GM19452 (cell line): Measurements from ENCODE around the gene CD52.

Experiments used
- ATAC-seq: cut with Tn5 transposase; IDR thresholded peaks from one replicate; pipeline ENCODE4 v1.9.1; 2021; ENCODE audit not compliant: unreplicated experiment

Gene CD52

DNA sequence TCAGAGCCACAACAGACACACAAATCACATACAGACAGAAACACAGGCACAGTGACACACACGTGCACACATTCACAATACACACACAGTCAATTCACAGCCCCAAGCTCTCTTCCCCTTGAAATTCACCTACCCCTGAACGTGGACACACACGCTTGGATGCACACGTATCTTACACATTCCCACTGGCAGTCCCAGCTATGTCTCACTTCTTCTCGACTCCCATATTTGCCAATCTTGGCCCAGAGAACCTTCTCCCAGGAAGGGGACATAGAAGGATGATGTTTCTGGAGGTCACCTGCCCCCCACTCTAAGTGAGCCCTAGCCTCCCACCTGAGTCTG is 34.6 kb downstream of the CD52 start:
- no peak for ATAC-seq

DNA sequence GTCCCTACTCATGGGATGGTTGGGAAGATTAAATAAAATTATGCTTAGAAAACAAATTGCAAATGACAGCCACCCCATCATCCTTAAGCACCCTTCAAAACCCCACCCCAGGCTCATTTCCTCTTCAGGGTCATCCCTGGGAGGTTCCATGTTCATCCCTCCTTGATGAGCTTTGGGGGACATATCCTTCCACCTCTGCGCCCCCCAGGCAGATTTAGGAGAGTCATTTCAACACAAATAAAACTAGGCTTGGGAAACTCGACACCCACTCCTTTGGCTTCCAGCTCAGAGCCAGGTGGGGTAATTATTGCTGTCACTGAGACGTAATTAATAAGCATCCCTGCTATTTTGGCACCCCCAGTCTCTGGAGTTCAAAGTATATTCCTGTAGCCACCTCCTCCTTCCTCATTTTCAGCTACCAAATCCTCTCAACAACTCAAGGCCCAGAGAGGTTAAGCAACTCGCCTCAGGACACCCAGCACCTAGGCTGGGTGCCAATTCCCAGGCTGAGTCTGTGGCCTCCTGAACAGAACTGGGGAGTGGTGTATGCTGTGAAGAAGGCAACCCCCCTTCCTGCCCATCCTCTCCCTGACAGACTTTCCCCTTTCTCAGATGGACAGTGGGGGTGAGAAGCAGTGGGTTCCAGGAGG is 35.6 kb downstream of the CD52 start:
- ATAC-seq = no peak

DNA sequence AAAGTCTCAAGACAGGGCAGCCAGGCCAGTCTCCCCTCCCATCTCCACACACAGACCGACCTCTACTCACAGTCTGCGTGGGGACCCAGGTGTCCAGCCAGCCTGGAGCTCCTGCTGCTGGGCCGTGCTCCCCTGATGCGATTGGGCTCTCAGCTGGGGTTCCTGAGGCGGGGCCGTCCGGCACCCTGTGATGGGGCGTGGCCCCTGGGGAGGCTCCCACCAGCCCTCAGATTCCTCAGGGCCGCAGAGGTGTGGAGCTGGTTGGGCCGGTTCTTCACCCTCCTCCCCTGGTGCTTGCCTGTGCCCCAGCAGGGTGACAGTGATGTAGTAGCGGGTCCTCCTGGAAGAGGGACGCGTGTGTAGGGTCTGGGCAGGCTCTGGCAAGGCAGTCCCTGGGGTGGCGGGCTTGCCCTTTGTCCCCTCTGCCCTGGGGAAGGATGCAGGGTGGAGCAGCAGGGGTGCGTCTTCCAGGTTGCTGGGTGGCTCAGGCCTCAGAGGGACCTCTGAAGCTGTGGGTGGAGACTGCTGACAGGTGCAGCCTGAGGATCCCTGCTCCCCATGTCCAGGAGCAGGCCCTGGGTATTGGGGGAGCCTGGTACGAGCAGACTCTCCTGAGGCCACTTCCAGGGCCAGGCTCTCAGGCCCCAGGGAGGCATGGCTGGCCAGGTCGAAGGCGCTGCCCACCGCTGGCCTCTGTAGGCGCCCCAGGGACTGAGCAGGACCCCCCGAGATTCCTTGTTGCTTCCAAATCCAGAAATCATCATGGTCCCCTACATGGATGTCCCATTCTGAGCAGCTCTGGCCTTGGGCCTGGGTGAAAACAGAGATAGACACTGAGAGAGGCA is 36.4 kb downstream of the CD52 start, which contains the start of gene CRYBG2:
Gene CRYBG2, minus strand, starts transcription at position 155 of the 845 bp plus-strand sequence. CDS start 7,473 bp downstream, outside the sequence.
- no peak for ATAC-seq

DNA sequence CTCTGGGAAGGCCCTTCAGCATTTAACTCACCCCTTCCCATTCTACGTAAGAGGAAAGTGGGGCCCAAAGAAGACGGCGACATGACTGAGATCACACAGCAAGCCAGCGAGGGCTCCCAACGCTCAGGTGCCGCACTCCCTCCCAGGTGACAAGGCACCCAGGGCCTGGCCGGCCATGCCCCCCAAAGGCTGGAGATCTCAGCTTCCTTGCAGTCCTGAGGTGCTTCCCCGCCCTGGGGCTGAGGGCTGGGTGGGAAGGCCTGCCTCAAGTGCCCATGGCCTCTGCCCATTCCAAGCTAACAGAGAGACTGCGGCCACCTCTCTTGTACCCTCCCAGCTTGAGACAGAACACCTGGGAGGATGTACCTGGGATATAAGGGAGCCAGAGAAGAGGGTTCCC is 37.2 kb downstream of the CD52 start:
- no peak for ATAC-seq

DNA sequence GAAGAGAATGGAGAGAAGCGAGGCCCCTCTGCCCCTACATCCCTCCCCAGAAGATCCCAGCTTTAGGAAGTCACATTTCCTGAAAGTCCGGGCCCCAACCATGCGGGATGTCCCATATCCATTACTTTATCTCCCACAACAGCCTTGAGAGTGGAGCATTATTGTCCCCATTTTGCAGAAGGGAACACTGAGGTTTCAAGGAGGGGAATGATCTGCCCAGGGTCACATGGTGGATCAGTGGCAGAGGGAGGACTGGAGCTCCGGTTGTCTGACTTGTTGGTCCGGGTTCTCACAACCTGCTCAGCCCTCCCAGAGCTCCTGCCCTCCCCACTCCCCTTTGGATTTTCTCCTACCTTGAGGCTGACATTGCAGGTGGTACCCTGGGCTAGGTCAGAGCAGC is 38.3 kb downstream of the CD52 start:
- ATAC-seq = no peak

DNA sequence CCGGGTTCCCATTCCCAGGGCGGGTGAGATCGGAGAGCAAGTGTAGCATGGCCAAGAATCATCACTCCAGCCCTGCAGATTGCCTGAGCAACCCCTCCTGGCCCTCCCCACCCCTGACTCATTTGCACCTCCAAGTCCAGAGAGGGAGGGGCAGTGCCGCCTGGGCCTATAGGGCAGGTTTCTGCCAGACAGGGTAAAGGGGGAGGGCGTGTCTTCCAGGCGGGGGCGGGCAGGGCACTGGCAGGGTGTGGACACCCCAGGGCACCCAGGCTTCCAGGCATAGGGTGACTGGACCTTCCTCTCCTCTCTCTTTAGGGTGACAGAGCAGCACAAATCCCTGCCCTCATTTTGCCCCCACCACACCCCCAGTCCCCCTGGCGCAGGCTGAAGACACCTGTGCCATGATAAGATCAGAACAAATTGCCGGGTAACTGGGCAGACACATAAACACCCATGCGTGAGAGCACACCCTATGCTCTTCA is 39.4 kb downstream of the CD52 start:
- ATAC-seq = no peak

DNA sequence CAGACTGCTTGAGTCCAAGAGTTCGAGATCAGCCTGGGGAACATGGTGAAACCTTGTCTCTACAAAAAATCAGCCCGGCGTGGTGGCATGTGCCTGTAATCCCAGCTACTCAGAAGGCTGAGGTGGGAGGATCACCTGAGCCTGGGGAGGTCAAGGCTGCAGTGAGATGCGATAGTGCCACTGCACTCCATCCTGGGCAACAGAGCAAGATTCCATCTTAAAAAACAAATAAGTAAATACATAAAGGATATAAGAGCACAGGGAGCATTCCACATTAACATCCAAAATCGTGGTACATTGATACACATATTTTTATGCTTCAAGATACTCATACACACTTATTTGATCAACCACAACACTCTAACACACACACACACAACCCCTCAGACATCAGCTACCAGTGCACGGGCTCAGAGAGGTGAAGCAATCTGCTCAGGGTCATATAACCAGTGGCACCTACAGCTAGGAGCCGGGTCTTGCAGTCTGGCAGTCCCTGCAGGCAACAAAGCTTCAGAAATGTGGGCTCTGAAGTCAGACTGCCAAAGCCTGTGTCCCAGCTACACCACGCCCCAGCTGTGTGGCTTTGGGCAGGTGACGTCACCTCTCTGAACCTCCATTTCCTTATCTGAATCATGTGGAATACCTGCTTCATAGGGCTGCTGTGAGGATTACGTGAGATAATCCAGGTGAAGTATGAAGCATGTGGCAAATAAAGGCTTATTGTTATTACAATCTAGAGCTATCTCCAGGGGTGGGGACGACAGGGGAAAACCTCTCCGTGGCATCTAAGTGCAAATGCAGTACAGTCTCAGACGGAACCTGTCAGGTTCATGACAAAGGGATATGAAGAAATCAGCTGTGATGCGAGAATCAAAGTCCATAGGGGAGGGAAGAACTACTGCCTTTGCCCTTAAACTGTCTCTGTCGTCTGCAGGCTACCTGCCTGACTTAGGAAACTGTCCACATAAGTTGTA is 40.9 kb downstream of the CD52 start:
- ATAC-seq = no peak

DNA sequence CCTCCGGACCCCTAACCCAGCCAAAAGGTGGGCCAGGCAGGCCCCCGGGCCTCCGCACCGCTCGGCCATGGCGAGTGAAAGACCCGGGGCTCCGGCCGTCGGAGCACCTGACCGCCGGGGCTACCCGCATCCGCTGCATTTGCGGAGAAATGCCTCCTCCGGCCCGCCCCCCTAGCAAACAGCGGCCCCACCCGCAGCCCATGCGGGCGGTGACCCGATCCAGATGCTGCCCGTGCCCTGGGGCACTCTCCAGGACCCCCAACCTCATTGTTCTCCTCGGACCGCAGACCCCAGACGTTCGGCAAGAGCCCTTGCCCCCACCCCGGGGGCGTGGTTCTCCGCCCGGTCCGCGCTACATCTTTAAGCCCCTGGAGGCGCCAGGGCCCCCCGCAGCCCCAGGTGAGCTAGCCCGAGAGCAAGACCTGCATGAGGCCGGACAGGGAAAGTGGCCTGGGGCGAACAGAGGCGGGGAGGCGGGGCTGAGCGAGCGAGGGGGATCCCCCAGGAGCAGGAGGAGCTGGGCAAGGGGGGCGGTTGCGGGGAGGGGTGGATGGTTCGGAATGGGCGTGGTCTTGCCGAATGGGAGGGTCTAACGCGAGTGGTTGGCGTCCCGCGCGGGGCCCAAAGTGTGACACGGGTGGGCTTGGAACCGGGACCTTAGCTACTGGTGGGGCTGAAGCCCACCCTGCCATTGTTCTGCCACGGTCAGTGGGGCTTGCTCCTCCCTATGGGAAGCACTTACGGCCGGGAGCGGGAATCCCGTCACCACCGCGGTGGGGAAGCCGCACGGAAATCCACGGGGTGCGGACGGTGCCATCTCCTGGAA is 42.4 kb downstream of the CD52 start:
- no peak for ATAC-seq

DNA sequence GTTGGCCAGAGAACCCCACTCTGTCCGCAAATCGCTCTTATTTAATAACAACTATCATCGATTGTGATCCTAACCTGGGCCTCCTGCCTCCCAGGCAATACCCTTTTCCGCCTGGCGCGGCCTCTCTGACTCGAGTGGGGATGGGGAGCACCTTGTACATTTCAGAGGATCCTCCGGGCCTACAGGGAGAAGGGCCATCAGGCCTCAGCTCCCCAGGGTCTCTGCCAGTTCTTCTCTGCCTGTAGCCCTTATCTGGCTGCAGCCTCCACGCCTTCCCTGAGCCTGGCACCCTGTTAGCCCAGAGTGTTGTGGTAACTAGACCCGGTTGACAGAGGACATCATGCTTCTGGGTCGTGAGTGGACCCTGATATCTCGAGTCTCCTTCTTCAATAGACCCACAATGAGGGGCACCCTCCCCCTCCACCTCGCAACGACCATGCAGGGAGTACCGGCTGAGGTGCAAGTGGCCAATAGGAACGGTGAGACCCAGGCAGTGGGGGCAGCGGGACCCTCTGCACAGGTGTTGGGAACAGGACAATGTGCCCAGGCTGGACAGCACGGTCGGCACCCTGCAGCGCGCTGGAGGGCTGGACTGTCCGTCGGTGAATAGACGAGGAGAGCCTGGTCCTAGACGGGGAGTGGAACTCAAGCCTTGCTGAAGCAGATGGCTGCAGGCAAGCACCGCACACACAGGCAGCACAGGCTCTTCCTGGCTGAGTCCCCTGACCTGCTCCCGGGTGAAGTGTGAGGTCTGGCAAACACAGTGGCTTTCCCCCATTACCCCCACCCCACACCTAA is 43.2 kb downstream of the CD52 start:
- ATAC-seq = no peak

DNA sequence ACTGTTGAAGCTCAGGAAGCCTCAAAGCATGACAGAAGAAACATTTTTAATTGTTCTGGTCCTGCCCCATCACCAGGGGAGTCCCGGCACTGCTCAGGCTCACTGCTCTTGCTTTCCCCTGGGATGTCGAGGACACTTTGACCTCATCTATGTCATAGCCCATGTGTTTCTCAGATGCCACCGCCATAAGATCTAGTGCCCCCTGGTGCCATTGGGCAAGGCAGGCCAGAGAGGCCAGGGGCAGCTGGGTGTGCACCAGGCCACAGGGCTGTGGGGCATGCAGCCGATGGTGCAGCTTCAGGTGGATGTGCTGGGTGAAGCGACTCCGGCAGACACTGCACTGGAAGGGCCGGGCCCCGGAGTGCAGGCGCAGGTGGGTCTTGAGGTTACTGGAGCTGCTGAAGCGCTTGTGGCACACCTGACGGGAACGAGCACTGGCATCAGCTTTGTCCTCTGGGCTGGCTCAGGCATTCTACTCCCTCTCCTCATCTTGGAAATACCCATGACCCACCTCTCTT is 43.9 kb downstream of the CD52 start:
- no peak for ATAC-seq

DNA sequence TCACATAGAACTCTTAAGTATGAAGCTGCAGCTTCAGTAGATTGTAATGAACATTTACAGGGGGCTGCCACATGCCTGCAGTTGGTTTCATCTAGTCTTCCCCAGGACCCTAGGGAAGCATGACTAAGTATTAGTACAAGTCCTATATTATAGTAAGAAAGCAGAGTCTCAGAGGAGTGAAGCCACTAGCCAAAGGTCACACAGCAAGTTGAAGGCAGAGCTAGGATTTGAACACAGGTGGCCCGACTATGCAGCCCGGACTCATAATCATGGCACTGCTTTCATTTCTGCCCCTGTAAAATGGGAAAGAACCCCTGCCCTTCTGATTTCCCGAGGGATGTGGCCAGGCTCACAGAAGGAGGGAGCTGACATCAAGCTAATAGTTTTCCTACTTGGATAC is 44.6 kb downstream of the CD52 start:
- no peak for ATAC-seq

DNA sequence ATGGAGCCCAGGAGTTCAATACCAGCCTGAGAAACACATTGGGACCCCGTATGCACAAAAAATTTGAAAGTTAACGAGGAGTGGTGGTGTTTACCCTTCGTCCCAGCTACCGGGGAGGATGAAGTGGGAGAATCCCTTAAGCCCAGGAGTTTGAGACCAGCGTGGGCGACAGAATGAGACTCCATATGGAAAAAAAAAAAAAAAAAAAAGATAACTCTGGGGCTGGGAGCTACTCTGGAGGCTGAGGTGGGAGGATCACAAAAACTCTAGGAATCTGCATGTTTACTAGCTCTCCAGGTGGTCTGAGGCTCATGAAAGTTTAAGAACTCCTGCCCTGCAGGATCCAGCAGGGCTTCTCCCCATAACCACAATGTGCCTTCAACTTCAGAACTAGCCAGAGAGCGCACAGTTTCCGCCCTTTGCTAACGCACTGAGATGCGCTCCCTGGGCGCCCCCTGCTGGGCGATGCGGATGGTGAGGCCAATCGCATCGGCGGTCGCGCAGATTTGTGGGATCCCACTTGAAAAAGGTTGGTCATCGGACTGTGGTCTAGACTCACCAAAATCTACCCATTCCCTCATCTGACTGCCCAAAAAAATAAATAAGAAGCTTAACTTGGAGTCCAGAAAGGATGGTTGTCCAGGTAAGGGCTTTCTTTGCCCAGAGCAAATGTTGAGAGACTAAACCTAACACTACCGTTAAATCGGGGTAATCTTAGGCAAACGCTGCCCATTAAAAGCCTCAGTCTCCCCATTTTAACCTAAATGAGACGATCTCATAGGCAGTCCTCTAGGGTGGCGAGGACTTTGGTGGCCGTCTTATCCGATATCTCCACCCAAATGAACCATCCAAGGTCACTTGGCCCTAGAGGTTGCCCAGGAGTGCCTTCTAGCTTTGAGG is 46.0 kb downstream of the CD52 start:
- no peak for ATAC-seq

DNA sequence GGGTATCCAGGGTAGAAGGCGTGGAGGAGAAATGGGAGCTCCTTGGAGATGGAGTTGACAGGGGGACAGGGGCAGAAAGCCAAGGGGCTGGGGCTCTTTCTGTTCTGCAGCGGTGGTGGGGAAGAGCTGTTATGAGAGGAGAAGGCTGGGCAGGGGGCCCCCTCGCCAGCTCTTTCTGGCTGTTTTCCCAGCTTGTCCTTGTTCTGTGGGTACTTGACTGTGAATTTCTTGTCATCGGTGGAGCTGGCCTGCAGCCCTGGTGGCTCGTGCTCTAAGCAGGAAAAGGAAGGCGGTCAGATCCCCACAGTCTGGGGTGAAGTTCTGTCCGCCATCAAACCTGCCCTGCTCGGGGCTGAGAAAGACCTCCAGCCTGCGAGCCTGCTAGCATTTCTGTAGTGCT is 47.2 kb downstream of the CD52 start:
- ATAC-seq = no peak

DNA sequence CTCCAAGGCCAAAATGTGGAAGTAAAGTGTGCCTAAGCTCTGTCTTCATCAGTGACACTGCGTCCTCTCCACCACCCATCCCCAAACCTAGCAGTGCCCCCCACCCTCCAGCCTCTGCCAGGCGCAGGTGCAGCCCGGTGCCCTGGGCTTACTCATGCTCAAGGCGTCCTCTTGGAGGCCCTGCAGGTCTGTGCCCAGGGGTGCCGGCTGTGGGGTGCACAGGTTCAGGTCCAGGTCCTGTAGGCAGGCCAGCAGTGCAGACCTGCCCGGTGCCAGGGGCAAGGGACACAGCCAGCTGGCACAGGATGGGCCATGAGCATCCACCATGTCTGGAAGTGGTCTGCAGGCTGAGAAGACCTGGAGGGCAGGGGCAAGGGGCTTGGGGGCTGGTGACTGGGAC is 49.7 kb downstream of the CD52 start:
- no peak for ATAC-seq

DNA sequence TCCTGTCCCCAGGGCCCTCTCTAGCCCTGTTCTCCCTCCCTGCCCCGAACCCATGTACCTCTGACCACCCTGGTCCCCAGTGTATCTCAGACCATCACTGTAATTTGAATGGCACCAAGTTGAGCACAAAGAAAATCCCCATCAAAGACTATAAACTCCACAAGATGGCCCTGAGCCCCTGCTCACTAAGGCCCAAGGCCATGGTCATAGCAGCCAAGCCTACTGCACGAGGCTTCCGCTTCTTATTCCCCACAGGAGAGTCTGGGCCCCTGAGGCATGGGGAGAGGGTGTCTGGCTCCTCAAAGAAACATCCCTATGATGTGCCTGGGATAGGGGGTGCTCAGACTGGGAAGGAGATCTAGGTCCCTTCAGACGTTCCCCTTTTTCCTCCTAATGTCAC is 50.2 kb downstream of the CD52 start:
- no peak for ATAC-seq

DNA sequence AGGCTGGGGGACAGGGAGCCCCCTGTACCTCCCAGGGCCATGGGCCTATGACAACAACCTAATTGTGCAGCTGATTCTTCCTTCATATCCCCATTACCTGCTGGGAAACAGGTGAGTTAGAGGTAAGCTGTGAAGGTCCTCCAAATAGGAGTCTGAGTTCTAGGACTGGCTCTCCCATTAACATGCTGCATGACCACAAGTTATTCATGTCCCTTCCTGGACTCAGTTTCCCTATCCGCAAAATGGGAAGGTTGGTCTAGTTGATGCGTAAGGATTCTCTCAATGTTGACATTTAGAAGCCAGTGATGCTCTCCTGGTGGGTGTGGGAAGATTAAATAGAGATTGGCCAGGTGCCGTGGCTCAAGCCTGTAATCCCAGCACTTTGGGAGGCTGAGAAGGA is 50.7 kb downstream of the CD52 start:
- no peak for ATAC-seq
